IPS-18c (cell line): Measurements from ENCODE around the gene PAEP.
"Not testable (repeated sequence)": the region's sequence is repeated elsewhere in the genome, so short reads cannot be mapped to it uniquely, and the experiment has no call there.

ENCODE experiments used
- H3K4me3 ChIP-seq: 2 replicates; pipeline ENCODE4 v1.7.0; 2013; ENCODE audit warnings: low read depth, mild to moderate bottlenecking, low read length, moderate library complexity; ENCODE audit not compliant: insufficient read depth
- H3K9me3 ChIP-seq: one replicate; pipeline ENCODE4 v1.6.1; 2013; ENCODE audit warnings: mild to moderate bottlenecking, low read length, moderate library complexity; ENCODE audit not compliant: control insufficient read depth, insufficient read depth

Gene PAEP

GRCh38 chr9:135523521-135524129 lies 37.9 kb upstream of the PAEP start:
- no peak overlapping the region for H3K4me3 ChIP-seq
- H3K9me3 ChIP-seq, result no peaks in the 10 kb centered on the region

GRCh38 chr9:135524130-135524861 lies 37.3 kb upstream of the PAEP start:
- Histone ChIP-seq H3K9me3 (no peaks in the 10 kb centered on the region), H3K4me3 (no peak overlapping the region)

- Histone ChIP-seq H3K4me3 (no peak overlapping the region), H3K9me3 (no peaks in the 10 kb centered on the region)
Observed at GRCh38 chr9:135525241-135526088, 36.1 kb upstream of the PAEP start.

GRCh38 chr9:135526089-135526729 lies 35.3 kb upstream of the PAEP start:
- H3K4me3 ChIP-seq, result no peak overlapping the region
- no peaks in the 10 kb centered on the region for H3K9me3 ChIP-seq

GRCh38 chr9:135526730-135527571 lies 34.6 kb upstream of the PAEP start:
- Histone ChIP-seq H3K4me3 (no peak overlapping the region), H3K9me3 (no peaks in the 10 kb centered on the region)

- not testable (repeated sequence) for H3K9me3 ChIP-seq, H3K4me3 ChIP-seq
Observed at GRCh38 chr9:135528842-135529435, 32.6 kb upstream of the PAEP start.

GRCh38 chr9:135530146-135530545 lies 31.4 kb upstream of the PAEP start:
- H3K9me3 ChIP-seq, result no peaks in the 10 kb centered on the region
- no peak overlapping the region for H3K4me3 ChIP-seq

GRCh38 chr9:135531096-135531495 lies 30.5 kb upstream of the PAEP start:
- H3K4me3 ChIP-seq, result no peak overlapping the region
- no peaks in the 10 kb centered on the region for H3K9me3 ChIP-seq

GRCh38 chr9:135533113-135533512 lies 28.4 kb upstream of the PAEP start:
- H3K9me3 ChIP-seq, result no peaks in the 10 kb centered on the region
- H3K4me3 ChIP-seq, result no peak overlapping the region

GRCh38 chr9:135533674-135534073 lies 27.9 kb upstream of the PAEP start:
- Histone ChIP-seq H3K4me3 (no peak overlapping the region), H3K9me3 (no peaks in the 10 kb centered on the region)

- H3K4me3 ChIP-seq, H3K9me3 ChIP-seq: not testable (repeated sequence)
Observed at GRCh38 chr9:135534192-135534711, 27.3 kb upstream of the PAEP start.

GRCh38 chr9:135534826-135535225 lies 26.7 kb upstream of the PAEP start:
- not testable (repeated sequence) for H3K4me3 ChIP-seq, H3K9me3 ChIP-seq

- not testable (repeated sequence) for H3K4me3 ChIP-seq, H3K9me3 ChIP-seq
Observed at GRCh38 chr9:135535631-135536030, 25.9 kb upstream of the PAEP start.

- Histone ChIP-seq H3K9me3 (no peaks in the 10 kb centered on the region), H3K4me3 (no peak overlapping the region)
Observed at GRCh38 chr9:135536216-135536615, 25.3 kb upstream of the PAEP start.

GRCh38 chr9:135543262-135543894 lies 18.2 kb upstream of the PAEP start:
- H3K9me3 ChIP-seq, H3K4me3 ChIP-seq: not testable (repeated sequence)
